H9 (cell line): ENCODE measurements around the gene SCN4A. TPM values are rescaled to one million over a fixed set of nuclear protein-coding genes. Genes with fewer than 3 reads are reported as not detected.

Experiments
- DNase-seq: peaks from one replicate; pipeline ENCODE4 v3.0.0-alpha.2; 2017
- H2AFZ ChIP-seq: one replicate; pipeline ENCODE4 v1.6.1; 2013; ENCODE audit warnings: mild to moderate bottlenecking, low read length, control low read depth, moderate library complexity
- H2AK5ac ChIP-seq: 2 replicates; pipeline ENCODE4 v1.6.1; 2013; ENCODE audit warnings: low read length, control low read depth, mixed read lengths; ENCODE audit not compliant: insufficient read length
- H2BK120ac ChIP-seq: one replicate; pipeline ENCODE4 v1.6.1; 2013; ENCODE audit warnings: low read depth, mild to moderate bottlenecking, low read length, control low read depth, inconsistent platforms; ENCODE audit not compliant: poor library complexity, severe bottlenecking
- H2BK12ac ChIP-seq: 2 replicates; pipeline ENCODE4 v1.6.1; 2013; ENCODE audit warnings: low read length, control low read depth, mixed read lengths, low read depth; ENCODE audit not compliant: insufficient read length
- H2BK15ac ChIP-seq: 2 replicates; pipeline ENCODE4 v1.6.1; 2013; ENCODE audit warnings: low read depth, low read length, control low read depth
- H2BK20ac ChIP-seq: one replicate; pipeline ENCODE4 v1.6.1; 2013; ENCODE audit warnings: low read depth, mild to moderate bottlenecking, low read length, control low read depth, inconsistent platforms; ENCODE audit not compliant: poor library complexity, severe bottlenecking
- H2BK5ac ChIP-seq: 2 replicates; pipeline ENCODE4 v1.6.1; 2013; ENCODE audit warnings: low read length, control low read depth, mixed read lengths; ENCODE audit not compliant: insufficient read length
- H3K14ac ChIP-seq: 2 replicates; pipeline ENCODE4 v1.6.1; 2013; ENCODE audit warnings: low read length, control low read depth; ENCODE audit not compliant: insufficient read depth
- H3K18ac ChIP-seq: 2 replicates; pipeline ENCODE4 v1.6.1; 2013; ENCODE audit warnings: low read depth, mild to moderate bottlenecking, mixed read lengths, low read length, control low read depth; ENCODE audit not compliant: insufficient read length
- H3K23ac ChIP-seq: 2 replicates; pipeline ENCODE4 v1.6.1; 2013; ENCODE audit warnings: low read length, control low read depth, mixed read lengths, low read depth; ENCODE audit not compliant: insufficient read length
- H3K23me2 ChIP-seq: 2 replicates; pipeline ENCODE4 v1.6.1; 2013; ENCODE audit warnings: low read depth, mild to moderate bottlenecking, mixed read lengths, low read length, control low read depth; ENCODE audit not compliant: insufficient read length, poor library complexity, severe bottlenecking
- H3K27ac ChIP-seq: 2 replicates; pipeline ENCODE4 v1.5.1; 2013; ENCODE audit warnings: low read length, control low read depth, mixed read lengths, low read depth; ENCODE audit not compliant: insufficient read length
- H3K27me3 ChIP-seq: 2 replicates; pipeline ENCODE4 v1.6.1; 2013; ENCODE audit warnings: low read length, control low read depth, inconsistent platforms; ENCODE audit not compliant: insufficient read depth
- H3K4ac ChIP-seq: 2 replicates; pipeline ENCODE4 v1.6.1; 2013; ENCODE audit warnings: low read depth, mild to moderate bottlenecking, control low read depth, inconsistent platforms, low read length, moderate library complexity
- H3K4me1 ChIP-seq: 2 replicates; pipeline ENCODE4 v1.6.1; 2013; ENCODE audit warnings: low read length, control low read depth, inconsistent platforms; ENCODE audit not compliant: insufficient read depth
- H3K4me2 ChIP-seq: 2 replicates; pipeline ENCODE4 v1.6.1; 2013; ENCODE audit warnings: low read length, control low read depth, mixed read lengths; ENCODE audit not compliant: insufficient read length, insufficient read depth
- H3K56ac ChIP-seq: 2 replicates; pipeline ENCODE4 v1.6.1; 2013; ENCODE audit warnings: low read depth, mild to moderate bottlenecking, mixed read lengths, low read length, control low read depth; ENCODE audit not compliant: insufficient read length
- H3K79me1 ChIP-seq: 2 replicates; pipeline ENCODE4 v1.6.1; 2013; ENCODE audit warnings: low read depth, mild to moderate bottlenecking, moderate library complexity, low read length, control low read depth, inconsistent platforms; ENCODE audit not compliant: insufficient read depth, poor library complexity, severe bottlenecking
- H3K79me2 ChIP-seq: 2 replicates; pipeline ENCODE4 v1.6.1; 2013; ENCODE audit warnings: low read length, control low read depth, inconsistent platforms; ENCODE audit not compliant: insufficient read depth
- H3K9ac ChIP-seq: 2 replicates; pipeline ENCODE4 v1.6.1; 2013; ENCODE audit warnings: low read length, control low read depth, mixed read lengths; ENCODE audit not compliant: insufficient read length; ENCODE audit errors: extremely low read depth
- H3K9me3 ChIP-seq: one replicate; pipeline ENCODE4 v1.6.1; 2013; ENCODE audit warnings: low read depth, low read length, inconsistent platforms; ENCODE audit not compliant: control insufficient read depth
- H3T11ph ChIP-seq: one replicate; pipeline ENCODE4 v1.6.1; 2013; ENCODE audit warnings: mild to moderate bottlenecking, low read length, control low read depth, inconsistent platforms
- H4K20me1 ChIP-seq: one replicate; pipeline ENCODE4 v1.6.1; 2013; ENCODE audit not compliant: control insufficient read depth, insufficient read length, insufficient read depth
- H4K5ac ChIP-seq: 2 replicates; pipeline ENCODE4 v1.6.1; 2013; ENCODE audit warnings: low read depth, mild to moderate bottlenecking, mixed read lengths, low read length, control low read depth; ENCODE audit not compliant: insufficient read length
- H4K8ac ChIP-seq: replicated peaks from 2 replicates; pipeline ENCODE4 v1.6.1; 2013; ENCODE audit warnings: low read length, control low read depth, mixed read lengths, low read depth; ENCODE audit not compliant: insufficient read length
- H4K91ac ChIP-seq: 2 replicates; pipeline ENCODE4 v1.6.1; 2013; ENCODE audit warnings: low read depth, mild to moderate bottlenecking, moderate library complexity, mixed read lengths, low read length, control low read depth; ENCODE audit not compliant: insufficient read length
- H3K27ac Mint-ChIP-seq, 3 experiments: 2 replicates in 2 of 3; 3 replicates in 1 of 3; pipeline ENCODE4 v1.8.0; 2020 to 2021; ENCODE audit warnings: mixed read lengths in 3 of 3, mild to moderate bottlenecking in 1 of 3, moderate library complexity in 1 of 3
- H3K27me3 Mint-ChIP-seq: 2 replicates; pipeline ENCODE4 v1.8.0; 2021; ENCODE audit warnings: low read depth, mild to moderate bottlenecking, moderate library complexity, mixed read lengths
- H3K36me3 Mint-ChIP-seq, 3 experiments: 2 replicates in 2 of 3; 3 replicates in 1 of 3; pipeline ENCODE4 v1.8.0; 2020 to 2021; ENCODE audit warnings: low read depth in 3 of 3, mixed read lengths in 3 of 3; ENCODE audit not compliant: insufficient read depth in 1 of 3
- H3K4me1 Mint-ChIP-seq, 2 experiments: 2 replicates each; pipeline ENCODE4 v1.8.0; 2020; ENCODE audit warnings: mixed read lengths in 2 of 2
- H3K4me3 Mint-ChIP-seq, 2 experiments: 2 replicates in 1 of 2; 3 replicates in 1 of 2; pipeline ENCODE4 v1.8.0; 2020 to 2021; ENCODE audit warnings: mild to moderate bottlenecking in 2 of 2, mixed read lengths in 2 of 2, moderate library complexity in 1 of 2
- H3K9me3 Mint-ChIP-seq, 2 experiments: 2 replicates in 1 of 2; 3 replicates in 1 of 2; pipeline ENCODE4 v1.8.0; 2020; ENCODE audit warnings: mild to moderate bottlenecking in 2 of 2, mixed read lengths in 2 of 2, moderate library complexity in 1 of 2
- CTCF ChIP-seq: fragments of 200-600 bp; sonication (generic); conservative IDR thresholded peaks from 3 replicates; pipeline ENCODE4 v1.8.0; 2021; ENCODE audit warnings: antibody characterized with exemption, mild to moderate bottlenecking
- WGBS: extraction: QIAGEN DNeasy Blood & Tissue Kit; methylation state at CpG from one replicate; pipeline ENCODE4 v1.1.7; 2013; ENCODE audit warnings: missing lambda C conversion rate, low lambda C conversion rate, mixed read lengths; ENCODE audit not compliant: insufficient read length; ENCODE audit errors: extremely low coverage; 5-methylcytosine and 5-hydroxymethylcytosine counted together
- total RNA-seq: library from RNA; stranded (reverse); gene quantifications from 2 replicates; pipeline ENCODE4 v1.2.1, GENCODE V29; 2021

The SCN4A gene
- total RNA-seq, 1 experiment from 2014 or later, result 5.8 TPM

- Histone ChIP-seq H3K23ac (no peak overlapping the region), H3K4me2 (no peak overlapping the region), H3K23me2 (peaks cover 11% of the 10 kb centered on the region), H2BK5ac (no peak overlapping the region), H2AK5ac (no peak overlapping the region), H3K14ac (no peak overlapping the region; the same call in 1 of the 2 replicates), H3K4ac (no peak overlapping the region), H3K27me3 (peaks cover 3% of the 10 kb centered on the region; the same call in 1 of the 2 replicates), H2BK120ac (no peak overlapping the region), H2AFZ (no peak overlapping the region), H2BK12ac (no peak overlapping the region), H3K27ac (no peak overlapping the region), H4K91ac (no peak overlapping the region), H4K20me1 (no peaks in the 10 kb centered on the region), H2BK15ac (no peak overlapping the region), H3K56ac (no peak overlapping the region), H2BK20ac (no peak overlapping the region), H4K5ac (no peak overlapping the region), H3K79me1 (no peaks in the 10 kb centered on the region), H3T11ph (no peak overlapping the region), H3K18ac (no peak overlapping the region), H3K9me3 (no peaks in the 10 kb centered on the region), H3K9ac (no peak overlapping the region), H3K4me1 (0 out of 2 replicates have a peak, but pooled peaks cover 3% of the 10 kb centered on the region), H3K79me2 (no peaks in the 10 kb centered on the region), H4K8ac (no peak overlapping the region)
- peak; percentile 33 for DNase-seq
- Mint-ChIP-seq H3K27ac (no peak overlapping the region), H3K9me3 (no peaks in the 10 kb centered on the region; a peak in 1 of 5 replicates), H3K4me3 (no peak overlapping the region), H3K4me1 (peaks cover 9 to 25% of the 10 kb centered on the region in 2 experiments), H3K27me3 (peaks cover 32% of the 10 kb centered on the region), H3K36me3 (0 out of 7 replicates have a peak, but pooled peaks cover 0 to 2% (median 0%) of the 10 kb centered on the region in 3 experiments)
- no peak for TF ChIP-seq CTCF
- no CpG with 5 or more reads among the region's 14 CpGs for WGBS
These were observed 29.2 kb upstream of the SCN4A start for GRCh38 chr17:64001763-64002529.
